Measurements from ENCODE around the gene EPX. TPM values are rescaled to one million over a fixed set of nuclear protein-coding genes. Genes with fewer than 3 reads are reported as not detected.
A peak's percentile ranks its signal among the peaks of the same experiment; 100 is the strongest.

The EPX gene
- polyA plus RNA-seq, 2 of the 4 experiments (the other 2 are of a cell fraction), result not detected

- no peak overlapping the region for H3K27ac ChIP-seq
- no peak overlapping the region for H3K4me2 ChIP-seq
- no peaks in the 10 kb centered on the region for H3K4me1 ChIP-seq
- 17% methylated on average over 4 of the region's 4 CpGs for WGBS (ENCODE audit: missing lambda C conversion rate)
- H3K4me3 ChIP-seq, result no peak overlapping the region
- ATAC-seq (no peak), DNase-seq (ENCODE audit: low read depth in 1 of 2, low spot score in 1 of 2) (no peak), FAIRE-seq (no peak)
- ChIA-PET POLR2A (no interaction called here), CTCF (interaction anchor here (0.8 to 2.3 kb wide), 2 partner anchors 9 to 17 kb away, joined by 3 to 5 read pairs; no protein-coding TSS in a partner anchor)
- TF ChIP-seq EP300 (IDR thresholded peaks at IDR 0.05) (no peak), JUN (IDR thresholded peaks at IDR 0.05) (no peak), MAFK (IDR thresholded peaks at IDR 0.05; ENCODE audit: partially characterized antibody) (no peak), FOXS1 (CRISPR knock-in tag; IDR thresholded peaks at IDR 0.05) (no peak), ZSCAN20 (CRISPR knock-in tag; IDR thresholded peaks at IDR 0.05) (no peak), CEBPB (IDR thresholded peaks at IDR 0.05) (no peak), CHD4 (IDR thresholded peaks at IDR 0.05; ENCODE audit: borderline replicate concordance) (no peak), NFE2L2 (conservative IDR thresholded peaks at IDR 0.05; ENCODE audit: low read length) (no peak), NPAS2 (CRISPR knock-in tag; IDR thresholded peaks at IDR 0.05; ENCODE audit: borderline replicate concordance) (no peak), TFCP2L1 (CRISPR knock-in tag; IDR thresholded peaks at IDR 0.05) (no peak), NR3C1 (IDR thresholded peaks at IDR 0.05) (no peak), CBX8 (IDR thresholded peaks at IDR 0.05) (no peak), BHLHE40 (IDR thresholded peaks at IDR 0.05; ENCODE audit: low read depth, low read length) (no peak), CHD2 (IDR thresholded peaks at IDR 0.05; ENCODE audit: low read length, partially characterized antibody) (no peak), USF2 (IDR thresholded peaks at IDR 0.05) (no peak), EHF (CRISPR knock-in tag; IDR thresholded peaks at IDR 0.05) (no peak), HEYL (CRISPR knock-in tag; IDR thresholded peaks at IDR 0.05) (no peak), GATA3 (IDR thresholded peaks at IDR 0.05; ENCODE audit: borderline replicate concordance) (no peak), ZC3H11A (IDR thresholded peaks at IDR 0.05) (no peak)
- H3K9me3 ChIP-seq, result no peaks in the 10 kb centered on the region
These were observed 10.7 kb upstream of the EPX start for GRCh38 chr17:58181796-58182195.

GRCh38 chr17:58183514-58183913, 9.0 kb upstream of the EPX start:
- no peak for DNase-seq (ENCODE audit: low read depth in 1 of 2, low spot score in 1 of 2)
- H3K9me3 ChIP-seq, result no peaks in the 10 kb centered on the region
- H3K4me2 ChIP-seq, result no peak overlapping the region
- ChIA-PET POLR2A (no interaction called here), CTCF (interaction anchor here (0.9 to 1.0 kb wide), 2 partner anchors 17 to 62 kb away, joined by 3 to 4 read pairs; no protein-coding TSS in a partner anchor)
- no peak for ATAC-seq
- H3K27ac ChIP-seq, result no peak overlapping the region
- H3K4me1 ChIP-seq, result no peaks in the 10 kb centered on the region
- WGBS (ENCODE audit: missing lambda C conversion rate), result 57% methylated on average over 4 of the region's 4 CpGs
- no peak overlapping the region for H3K4me3 ChIP-seq
- TF ChIP-seq HOXB5 (CRISPR knock-in tag; IDR thresholded peaks at IDR 0.05) (no peak), HEYL (CRISPR knock-in tag; IDR thresholded peaks at IDR 0.05) (no peak), MAFK (IDR thresholded peaks at IDR 0.05; ENCODE audit: partially characterized antibody) (peak; percentile 74), CHD4 (IDR thresholded peaks at IDR 0.05; ENCODE audit: borderline replicate concordance) (no peak), RCOR1 (IDR thresholded peaks at IDR 0.05; ENCODE audit: low read depth, low read length) (no peak), RFX5 (IDR thresholded peaks at IDR 0.05) (no peak), MAZ (IDR thresholded peaks at IDR 0.05; ENCODE audit: borderline replicate concordance, low read depth, low read length) (no peak)
- no peak for FAIRE-seq

- no peak overlapping the region for H3K4me2 ChIP-seq
- peaks cover 1% of the 10 kb centered on the region; the same call in 2 of the 3 replicates for H3K4me1 ChIP-seq
- FAIRE-seq, result no peak
- POLR2A ChIA-PET, result no interaction called here
- no peak for DNase-seq (ENCODE audit: low read depth in 1 of 2, low spot score in 1 of 2)
- WGBS (ENCODE audit: missing lambda C conversion rate), result 48% methylated on average over 10 of the region's 10 CpGs
- ATAC-seq, result peak; percentile 8 to 39; a peak in 3 of 6 replicates
- no peaks in the 10 kb centered on the region for H3K9me3 ChIP-seq
- H3K4me3 ChIP-seq, result no peak overlapping the region
- H3K27ac ChIP-seq, result no peak overlapping the region
- CTCF ChIA-PET, result interaction anchor here (0.7 to 2.9 kb wide), 6 partner anchors 8 to 108 kb away, joined by 3 to 24 read pairs (median 6); no protein-coding TSS in a partner anchor
- TF ChIP-seq USF2 (IDR thresholded peaks at IDR 0.05) (no peak), HDAC2 (IDR thresholded peaks at IDR 0.05) (no peak), EHF (CRISPR knock-in tag; IDR thresholded peaks at IDR 0.05) (no peak), CTCF (IDR thresholded peaks at IDR 0.05) (no peak), ATOH8 (CRISPR knock-in tag; IDR thresholded peaks at IDR 0.05; ENCODE audit: low read depth) (no peak), HMGXB4 (CRISPR knock-in tag; IDR thresholded peaks at IDR 0.05; ENCODE audit: borderline replicate concordance) (no peak), RCOR1 (IDR thresholded peaks at IDR 0.05; ENCODE audit: low read depth, low read length) (no peak), RARB (CRISPR knock-in tag; IDR thresholded peaks at IDR 0.05) (no peak), KDM1A (IDR thresholded peaks at IDR 0.05; ENCODE audit: low read depth) (no peak), EHMT2 (IDR thresholded peaks at IDR 0.05; ENCODE audit: low read depth) (no peak)
These were observed 8.1 kb upstream of the EPX start for GRCh38 chr17:58184308-58184985.
